GM18499 (cell line): Measurements from ENCODE around the gene FNTB.

ENCODE experiments used
- ATAC-seq: cut with Tn5 transposase; IDR thresholded peaks from one replicate; pipeline ENCODE4 v1.9.1; 2021; ENCODE audit warnings: moderate number of reproducible peaks; ENCODE audit not compliant: insufficient read depth, unreplicated experiment

FNTB gene

DNA sequence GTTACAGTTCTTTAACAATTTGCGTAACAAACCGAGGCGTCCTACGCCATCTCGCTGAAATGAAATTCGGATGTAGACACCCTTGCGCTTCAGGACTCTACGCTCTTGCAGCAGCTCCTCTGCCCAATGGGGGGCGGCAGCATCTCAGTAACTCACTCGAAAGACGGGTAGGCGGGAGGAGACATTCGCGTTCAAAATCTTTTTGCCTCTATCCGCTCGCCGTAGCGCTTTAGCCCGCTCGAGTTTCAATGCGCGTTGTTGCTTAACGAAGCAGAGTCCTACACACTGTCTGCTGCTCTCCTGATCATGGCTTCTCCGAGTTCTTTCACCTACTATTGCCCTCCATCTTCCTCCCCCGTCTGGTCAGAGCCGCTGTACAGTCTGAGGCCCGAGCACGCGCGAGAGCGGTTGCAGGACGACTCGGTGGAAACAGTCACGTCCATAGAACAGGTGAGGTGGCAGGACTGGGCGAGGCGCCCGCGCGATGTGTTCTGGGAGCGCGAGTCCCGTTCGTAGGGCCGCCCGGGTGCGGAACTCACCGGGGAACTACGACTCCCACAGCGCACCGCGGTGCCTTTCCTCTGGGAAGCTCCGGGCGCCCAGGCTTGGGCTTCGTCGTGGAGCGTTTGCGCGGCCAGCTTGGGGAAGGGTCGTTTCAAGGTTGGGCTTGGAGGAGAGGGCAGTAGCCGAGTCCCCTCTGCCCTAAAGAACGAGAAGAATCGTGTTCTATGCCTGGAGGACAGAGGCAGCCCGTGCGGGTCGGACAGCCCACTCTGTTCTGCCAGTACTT lies at the start of gene FNTB:
Gene FNTB (plus strand): TSS at position 248 of the 790 bp plus-strand sequence. CDS start 59 bp downstream, at position 307.
- peak; percentile 53 for ATAC-seq

DNA sequence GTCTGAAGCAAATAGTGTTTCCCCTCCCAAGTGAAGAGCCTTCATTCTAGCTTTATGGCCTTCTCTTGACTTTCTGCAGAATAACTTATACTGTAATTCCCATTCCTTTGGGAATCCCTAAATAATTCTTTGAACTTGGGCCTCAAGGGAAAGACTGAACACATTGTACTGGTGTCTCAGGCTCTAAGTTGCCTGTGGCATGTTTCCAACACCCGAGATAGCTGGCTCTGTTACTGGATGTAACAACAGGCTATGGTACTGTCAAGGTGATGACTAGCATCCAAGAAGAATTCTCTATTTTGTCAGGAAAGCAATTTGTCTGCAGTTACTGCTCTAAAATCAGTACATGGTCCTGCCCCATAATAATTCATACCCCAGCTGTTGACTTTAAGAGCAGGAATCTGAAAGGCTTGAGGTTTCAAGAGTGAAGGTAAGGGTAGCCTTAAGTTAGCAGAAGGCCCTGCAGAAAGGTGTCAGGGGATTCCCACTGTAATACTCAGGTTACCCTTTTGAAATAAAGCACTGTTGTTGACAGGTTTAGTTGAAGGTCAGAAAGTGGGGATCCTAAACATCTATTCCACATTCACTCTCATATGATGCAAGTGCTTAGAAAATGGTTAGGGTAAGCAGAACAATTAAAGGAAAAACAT lies 49.4 kb upstream of the FNTB start:
- ATAC-seq, result no peak

DNA sequence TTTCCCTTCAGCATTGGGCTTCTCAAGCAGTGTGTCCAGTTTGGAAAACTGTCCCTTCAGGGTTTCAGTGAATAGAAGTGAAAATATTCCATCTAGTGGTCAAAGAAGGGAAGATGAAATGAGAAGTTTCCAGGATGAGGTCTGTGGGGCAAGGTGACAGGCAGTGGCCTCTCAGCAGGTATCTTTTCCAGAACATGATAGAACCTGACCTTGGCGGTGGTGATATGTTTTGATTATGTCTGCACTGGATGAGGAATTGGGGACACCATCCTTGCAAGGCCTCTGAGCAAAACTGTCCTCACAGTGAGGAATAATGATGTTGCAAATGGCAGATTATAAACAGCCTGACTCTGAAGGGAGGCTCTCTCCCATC lies 48.9 kb upstream of the FNTB start:
- no peak for ATAC-seq

DNA sequence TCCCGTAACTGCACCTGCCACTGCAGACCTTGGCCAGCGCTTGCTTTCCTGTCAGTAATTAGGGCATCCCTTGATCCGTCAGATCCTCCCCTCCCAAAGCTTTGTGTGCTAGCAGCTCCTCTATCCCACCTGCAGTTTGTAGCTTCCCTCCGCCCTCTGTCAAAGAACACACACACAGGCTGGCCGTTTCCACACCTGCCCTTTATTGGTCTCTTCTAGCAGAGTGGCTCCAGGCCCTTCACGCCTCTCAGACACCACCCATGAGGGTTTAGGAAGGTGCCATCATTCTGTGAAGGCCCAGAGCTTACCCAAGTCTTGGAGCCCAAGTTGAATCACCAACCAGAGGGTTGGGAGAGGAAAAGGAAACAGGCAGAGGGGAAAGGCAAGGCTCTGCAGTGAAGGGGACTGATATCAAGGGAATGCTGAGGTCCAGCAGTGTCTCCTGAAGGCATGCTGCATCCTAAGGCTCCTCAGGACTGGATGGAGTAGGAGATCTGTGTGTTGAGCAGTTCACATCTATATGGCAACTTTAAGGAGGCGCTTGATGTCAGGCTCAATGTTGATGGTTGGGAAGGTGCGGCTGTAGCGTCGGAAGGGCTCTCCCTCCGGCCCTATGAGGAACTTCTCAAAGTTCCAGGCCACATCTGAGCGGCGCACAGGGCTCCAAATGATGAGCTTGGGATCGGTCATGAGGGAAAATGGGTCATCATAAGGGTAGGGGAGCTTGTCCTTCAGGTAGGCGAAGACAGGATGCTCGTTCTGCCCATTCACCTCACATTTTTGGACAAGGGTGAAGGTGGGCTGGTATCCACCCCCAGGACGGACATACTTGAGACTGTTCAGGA lies 47.5 kb upstream of the FNTB start:
- ATAC-seq, result no peak

DNA sequence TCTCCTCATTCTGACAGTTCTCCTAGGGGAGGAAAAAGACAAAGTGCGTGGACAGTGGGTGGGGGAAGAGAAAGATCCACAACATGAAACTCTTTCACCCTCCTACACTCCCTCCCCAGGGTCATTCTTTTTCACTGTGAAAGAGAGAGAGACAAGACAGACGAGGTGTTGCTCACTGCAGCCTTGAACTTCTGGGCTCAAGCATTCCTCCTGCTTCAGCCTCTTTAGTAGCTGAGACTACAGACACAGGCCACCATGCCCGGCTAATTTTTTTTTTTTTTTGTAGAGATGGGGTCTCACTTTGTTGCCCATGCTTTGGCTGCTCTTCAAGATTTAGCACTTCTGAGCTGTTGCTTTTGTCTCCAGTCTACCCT lies 46.9 kb upstream of the FNTB start:
- no peak for ATAC-seq

DNA sequence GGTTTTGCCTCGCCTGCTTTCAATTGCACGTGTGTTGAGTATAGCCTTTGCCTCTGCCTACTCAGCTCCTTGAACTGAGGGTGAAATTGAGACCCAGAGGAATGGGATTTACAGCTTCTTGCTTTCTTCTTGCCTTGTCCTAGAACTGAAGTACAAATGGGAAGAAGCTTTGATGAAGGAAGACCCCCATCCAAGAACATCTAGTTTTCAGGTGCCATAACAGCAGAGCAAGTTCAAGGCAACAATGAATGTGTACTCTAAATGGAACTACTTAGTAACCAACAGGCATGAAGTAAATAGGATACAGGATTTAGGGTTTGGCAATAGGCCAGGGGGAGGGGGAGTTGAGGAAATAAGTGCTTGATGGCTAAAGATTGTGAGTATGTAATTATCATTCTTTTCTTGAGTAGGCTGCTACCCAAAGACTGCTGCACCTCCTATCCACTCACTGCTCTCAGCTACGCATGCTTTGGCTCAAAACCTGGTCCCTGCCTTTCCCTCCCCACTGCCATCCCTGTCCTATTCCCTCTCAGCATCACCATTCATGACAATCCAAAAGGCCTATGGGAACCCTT lies 46.3 kb upstream of the FNTB start:
- ATAC-seq, result no peak

- ATAC-seq, result no peak
Observed at GRCh38 chr14:64942531-64943111, 44.1 kb upstream of the FNTB start, which contains the start of gene GPX2. Gene GPX2 (minus strand): TSS chr14:64942745. CDS start chr14:64942726, 19 bp downstream.

- ATAC-seq, result no peak
Observed at GRCh38 chr14:64943556-64943955, 43.1 kb upstream of the FNTB start.

GRCh38 chr14:64944041-64944440 lies 42.7 kb upstream of the FNTB start:
- ATAC-seq, result no peak

DNA sequence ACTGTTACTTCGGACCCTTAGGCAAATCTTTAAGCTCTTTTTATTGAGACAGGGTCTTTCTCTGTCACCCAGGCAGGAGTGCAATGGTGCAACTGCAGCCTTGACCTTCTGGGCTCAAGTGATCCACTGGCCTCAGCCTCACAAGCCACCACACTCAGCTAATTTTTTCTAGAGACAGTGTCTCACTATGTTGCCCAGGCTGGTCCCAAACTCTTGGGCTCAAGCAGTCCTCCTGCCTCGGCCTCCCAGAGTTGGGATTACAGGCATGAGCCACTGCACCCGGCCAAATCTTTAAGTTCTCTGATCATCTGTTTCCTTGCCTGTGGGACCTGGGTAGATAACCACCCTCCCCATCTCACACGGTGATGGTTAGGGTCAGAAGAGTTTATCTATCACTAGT lies 41.8 kb upstream of the FNTB start:
- ATAC-seq, result no peak

DNA sequence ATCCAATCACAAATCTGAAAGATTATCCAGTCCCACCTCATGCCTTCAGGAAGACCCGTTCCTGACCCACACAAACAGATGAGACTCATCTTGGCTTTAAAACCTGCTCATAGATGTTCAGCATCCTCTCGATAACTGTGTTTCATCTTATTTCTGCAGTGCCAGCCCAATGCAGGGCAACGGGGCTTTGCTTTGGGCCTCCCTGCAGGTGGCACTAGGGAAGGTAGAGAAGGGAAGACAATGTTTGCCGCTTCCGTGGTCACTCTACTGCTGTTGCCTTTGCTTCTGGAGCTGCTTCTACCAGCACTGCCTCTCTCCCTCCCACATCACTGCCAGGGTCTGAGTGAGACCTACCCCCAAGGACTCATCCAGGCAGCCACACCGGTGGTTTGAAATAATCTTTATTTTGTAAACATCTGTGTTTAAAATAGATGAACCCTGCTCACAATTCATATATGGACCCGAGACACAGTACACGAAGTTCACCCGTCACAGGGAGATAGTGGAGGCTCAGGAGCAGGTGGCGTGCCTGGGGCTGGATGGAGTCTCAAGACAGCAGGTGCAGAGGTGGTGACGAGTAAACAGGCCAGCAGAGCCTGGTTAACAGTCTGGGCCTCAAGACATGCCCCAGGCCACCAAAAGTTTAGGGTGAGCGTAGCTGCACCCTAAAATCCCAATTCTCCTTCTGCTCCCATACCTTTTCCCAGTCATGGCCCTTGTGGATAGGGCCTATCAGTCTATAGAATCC lies 41.1 kb upstream of the FNTB start:
- no peak for ATAC-seq

GRCh38 chr14:64946310-64947045 lies 40.2 kb upstream of the FNTB start:
- no peak for ATAC-seq

GRCh38 chr14:64947710-64948611 lies 38.7 kb upstream of the FNTB start:
- ATAC-seq, result no peak

- no peak for ATAC-seq
Observed at GRCh38 chr14:64948612-64949210, 38.0 kb upstream of the FNTB start.

DNA sequence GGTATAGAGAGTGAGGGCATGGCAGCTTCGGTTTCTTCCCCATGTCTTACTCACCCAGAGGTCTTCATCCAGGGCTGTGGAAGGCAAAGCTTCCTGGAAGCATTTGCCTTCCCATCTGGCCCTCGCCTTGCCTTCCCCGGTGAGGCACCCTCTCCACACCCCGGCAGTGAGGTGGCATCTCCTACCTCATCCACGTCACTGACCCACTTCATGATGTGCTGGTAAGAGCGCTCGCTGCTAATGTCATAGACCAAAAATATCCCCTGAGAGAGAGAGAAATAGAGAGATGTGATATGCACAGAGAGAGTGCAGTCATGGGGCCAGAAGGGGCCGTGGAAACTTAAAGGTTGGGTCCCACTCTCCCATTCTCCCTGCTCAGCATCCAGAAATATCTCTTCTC lies 35.8 kb upstream of the FNTB start:
- ATAC-seq, result no peak

GRCh38 chr14:64951291-64951690 lies 35.4 kb upstream of the FNTB start:
- no peak for ATAC-seq

GRCh38 chr14:64951724-64952123 lies 35.0 kb upstream of the FNTB start:
- ATAC-seq, result no peak
